Heart left ventricle (tissue), 13 donors: ENCODE data around the gene DUS1L.

ENCODE experiments used
- CTCF ChIP-seq, 12 donors: fragments of 200-600 bp; sonication (generic) in 4 of 12; IDR thresholded peaks; one replicate each; pipeline versions ENCODE4 v1.5.0 to v1.8.0; 2018 to 2022; ENCODE audit warnings: antibody characterized with exemption in 12 of 12, mild to moderate bottlenecking in 5 of 12
- POLR2A ChIP-seq, 2 donors: fragments of 450-650 bp; IDR thresholded peaks; one replicate each; pipeline ENCODE4 v1.6.1; 2017; ENCODE audit warnings: antibody characterized with exemption in 2 of 2, mild to moderate bottlenecking in 2 of 2, moderate library complexity in 2 of 2
- donor health status: ischemic (EF 13 %, LVEDD 7.1; RV severe dilation, severe dysfunction).
- donor health status: DM: no; HTN: yes; CAD: no.
- donor health status: DM: no; HTN: no; CAD: no.
- donor health status: ischemic (EF 25% LVEDD 6.9; RV normal size, moderate dysfunction).
- donor health status: ischemic (EF 25% LVEDD 5.7; RV mildly dilated, moderate dysfunction).
- donor health status: ischemic (EF 35%, LVEDD 5.7; RV mildly dilated, moderate dysfunction).
- donor health status: nonischemic (EF 11% LVEDD 7.7; RV severe dilation, severe dysfunction).
- donor health status: DM: yes; HTN: yes; CAD: no.
- donor health status: PGD.
- donor health status: ischemic (EF 29% LVEDD 5.4; RV normal size, mild dysfunction).
- donor health status: nonischemic (EF 23%, LVEDD 6.1; RV moderate dilation, normal function).

DNA sequence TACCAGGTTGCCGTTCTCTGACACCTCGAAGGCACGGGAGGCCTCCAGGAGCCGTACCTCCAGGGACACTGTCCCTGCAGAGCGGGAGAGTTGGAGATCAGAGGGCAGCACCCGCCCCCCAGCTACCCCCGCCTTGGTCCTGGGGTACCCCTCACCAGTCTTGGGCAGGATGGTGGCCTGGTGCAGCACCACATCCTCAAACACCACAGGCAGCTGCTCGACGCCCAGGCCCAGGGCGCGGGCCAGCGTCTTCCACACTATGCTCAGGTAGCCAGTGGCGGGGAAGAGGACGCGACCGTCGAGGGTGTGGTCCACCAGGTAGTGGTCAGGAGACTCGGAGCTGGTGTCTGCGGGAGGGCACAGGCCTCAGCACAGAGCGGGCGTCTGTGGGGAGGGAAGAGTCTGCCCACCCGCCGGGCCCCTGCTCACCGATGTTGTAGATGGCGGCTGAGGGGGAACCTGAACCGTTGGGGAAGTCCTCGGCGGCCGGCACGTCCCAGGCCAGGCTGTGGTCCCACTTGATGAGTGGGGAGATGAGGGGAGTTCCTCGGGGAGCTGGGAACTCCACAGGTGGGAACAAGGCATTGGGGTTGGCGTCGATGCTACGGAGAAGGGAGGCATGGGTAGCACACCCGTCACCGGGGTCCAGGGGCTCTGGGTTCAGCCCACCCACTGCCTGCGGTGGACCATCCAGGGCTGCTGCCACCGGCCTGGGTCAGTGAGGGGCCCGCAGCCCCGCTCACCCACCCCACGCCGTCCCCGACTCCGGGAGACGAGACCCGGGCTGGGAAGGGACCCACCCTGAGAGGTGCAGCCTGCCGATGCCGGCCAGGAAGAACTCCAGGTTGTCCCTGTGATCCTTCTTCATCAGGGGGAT lies 22.6 kb upstream of the DUS1L start:
- TF ChIP-seq CTCF (IDR thresholded peaks at IDR 0.05) (no peak), POLR2A (IDR thresholded peaks at IDR 0.05) (no peak)
